ENCODE data around the gene NBPF12. TPM values are rescaled to one million over a fixed set of nuclear protein-coding genes. Genes with fewer than 3 reads are reported as not detected.

NBPF12 gene
- total and polyA plus RNA-seq, 2 of the 8 experiments (the other 6 are each of a cell fraction or from before 2014, with no cell fraction given), result 4.6 to 6.7 TPM

GRCh38 chr1:147039916-147040315 lies 101.8 kb downstream of the NBPF12 start:
- DNase-seq (ENCODE audit: low read depth in 1 of 2, low spot score in 2 of 2), result no peak
- Histone ChIP-seq H2BK5ac (ENCODE audit: low read depth, low read length) (no peak overlapping the region), H2AK5ac (ENCODE audit: low read depth, low read length) (no peak overlapping the region), H3K23me2 (ENCODE audit: low read depth, low read length) (no peaks in the 10 kb centered on the region), H4K91ac (replicated peaks; ENCODE audit: insufficient read length, low read length) (no peak overlapping the region), H3K4me1 (replicated peaks in 1 of 4; ENCODE audit: control insufficient read depth in 3 of 4, insufficient read depth in 4 of 4, low read length in 3 of 4) (no peaks in the 10 kb centered on the region), H3K4me3 (ENCODE audit: extremely low read depth in 1 of 4, insufficient read depth in 2 of 4, low read depth in 3 of 4, low read length in 4 of 4) (no peak overlapping the region), H2BK120ac (replicated peaks; ENCODE audit: low read depth, low read length) (no peak overlapping the region), H3K27ac (ENCODE audit: low read depth, low read length) (no peak overlapping the region), H3K9me3 (ENCODE audit: insufficient read depth in 2 of 2, low read depth in 1 of 2, low read length in 1 of 2) (no peaks in the 10 kb centered on the region), H3K79me2 (ENCODE audit: control insufficient read depth in 1 of 2, insufficient read depth in 2 of 2, low read length in 2 of 2) (no peaks in the 10 kb centered on the region), H3K14ac (ENCODE audit: insufficient read length) (no peak overlapping the region), H2BK15ac (ENCODE audit: low read length) (no peak overlapping the region), H2BK12ac (ENCODE audit: low read depth, low read length) (no peak overlapping the region), H3K4me2 (ENCODE audit: insufficient read depth in 1 of 2, low read depth in 2 of 2, low read length in 2 of 2) (no peak overlapping the region), H3K27me3 (replicated peaks in 1 of 4; ENCODE audit: control insufficient read depth in 3 of 4, extremely low read depth in 1 of 4, insufficient read depth in 3 of 4, low read length in 3 of 4) (peaks cover 0 to 1% (median 0%) of the 10 kb centered on the region in 4 experiments; a peak in 1 of 7 replicates), H2BK20ac (ENCODE audit: low read length) (no peak overlapping the region), H2AFZ (ENCODE audit: low read length) (no peak overlapping the region), H3K56ac (replicated peaks; ENCODE audit: insufficient read length, low read depth, low read length) (no peak overlapping the region), H4K20me1 (replicated peaks in 1 of 2; ENCODE audit: control insufficient read depth in 1 of 2, insufficient read depth in 2 of 2, low read length in 2 of 2) (no peaks in the 10 kb centered on the region), H3K4ac (replicated peaks; ENCODE audit: insufficient read length, low read depth, low read length) (no peak overlapping the region), H3K23ac (ENCODE audit: insufficient read length) (no peak overlapping the region), H4K8ac (ENCODE audit: extremely low read depth, insufficient read depth, low read length) (no peak overlapping the region), H4K5ac (ENCODE audit: insufficient read length, low read depth, low read length) (no peak overlapping the region), H3K36me3 (ENCODE audit: control insufficient read depth in 2 of 4, insufficient read depth in 4 of 4, low read length in 3 of 4) (no peaks in the 10 kb centered on the region), H3K18ac (ENCODE audit: extremely low read depth, low read length) (no peak overlapping the region), H3K79me1 (ENCODE audit: low read depth, low read length) (no peaks in the 10 kb centered on the region), H3K9ac (replicated peaks in 1 of 4; ENCODE audit: extremely low read depth in 1 of 4, low read depth in 3 of 4, low read length in 3 of 4) (no peak overlapping the region)
- WGBS, 2 experiments (ENCODE audit: extremely low coverage in 1 of 2, insufficient coverage in 1 of 2, insufficient read length in 1 of 2, insufficient replicate concordance in 2 of 2, low coverage in 1 of 2, low lambda C conversion rate in 2 of 2, missing lambda C conversion rate in 1 of 2), result 95% methylated on average over 3 of the region's 3 CpGs; no CpG with 5 or more reads in 1 of the 2 experiments
- ChIA-PET CTCF (ENCODE audit: partially characterized antibody) (no interaction called here), POLR2A (ENCODE audit: partially characterized antibody) (no interaction called here)
- TF ChIP-seq CEBPB (IDR thresholded peaks at IDR 0.05; ENCODE audit: low read depth, low read length), result no peak
- no peak for TF ChIP-seq YY1 (IDR thresholded peaks at IDR 0.05; ENCODE audit: low read depth, low read length)
- TF ChIP-seq NRF1 (IDR thresholded peaks at IDR 0.05; ENCODE audit: low read depth, low read length), result no peak
- TF ChIP-seq SIX5 (IDR thresholded peaks at IDR 0.05; ENCODE audit: low read depth, low read length), result no peak
- no peak for TF ChIP-seq ATF3 (IDR thresholded peaks at IDR 0.05; ENCODE audit: insufficient read depth, low read depth, low read length)
- TF ChIP-seq, protein P1, sequence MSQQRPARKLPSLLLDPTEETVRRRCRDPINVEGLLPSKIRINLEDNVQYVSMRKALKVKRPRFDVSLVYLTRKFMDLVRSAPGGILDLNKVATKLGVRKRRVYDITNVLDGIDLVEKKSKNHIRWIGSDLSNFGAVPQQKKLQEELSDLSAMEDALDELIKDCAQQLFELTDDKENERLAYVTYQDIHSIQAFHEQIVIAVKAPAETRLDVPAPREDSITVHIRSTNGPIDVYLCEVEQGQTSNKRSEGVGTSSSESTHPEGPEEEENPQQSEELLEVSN (IDR thresholded peaks at IDR 0.05), result no peak
- no peak for TF ChIP-seq USF2 (IDR thresholded peaks at IDR 0.05; ENCODE audit: low read length)
- TF ChIP-seq CHD1 (IDR thresholded peaks at IDR 0.05; ENCODE audit: low read depth, low read length), result no peak
- no peak for TF ChIP-seq SIRT6 (IDR thresholded peaks at IDR 0.05; ENCODE audit: low read length)
- TF ChIP-seq POU5F1 (IDR thresholded peaks at IDR 0.05; ENCODE audit: low read depth, low read length), result no peak
- no peak for FAIRE-seq
